Mesenchymal stem cell (in vitro differentiated cells and primary cell): Measurements from ENCODE around the gene DTX3.
A peak's percentile ranks its signal among the peaks of the same experiment; 100 is the strongest.

ENCODE experiments used
- DNase-seq: peaks from one replicate; pipeline ENCODE4 v3.0.0-alpha.2; 2013
- H2AFZ ChIP-seq: one replicate; pipeline ENCODE4 v1.6.1; 2013; ENCODE audit warnings: low read depth, mild to moderate bottlenecking, control low read depth, inconsistent platforms, low read length, moderate library complexity
- H2AK5ac ChIP-seq: 2 replicates; pipeline ENCODE4 v1.6.1; 2013; ENCODE audit warnings: low read length, moderate library complexity, mild to moderate bottlenecking, inconsistent platforms; ENCODE audit not compliant: severe bottlenecking
- H2BK120ac ChIP-seq: one replicate; pipeline ENCODE4 v1.6.1; 2013; ENCODE audit warnings: low read depth, mild to moderate bottlenecking, inconsistent platforms, low read length, moderate library complexity
- H2BK12ac ChIP-seq, 2 experiments: one replicate each; pipeline ENCODE4 v1.6.1; 2013; ENCODE audit warnings: inconsistent platforms in 2 of 2, low read length in 2 of 2, mild to moderate bottlenecking in 2 of 2, moderate library complexity in 2 of 2, control low read depth in 1 of 2
- H2BK15ac ChIP-seq: one replicate; pipeline ENCODE4 v1.6.1; 2013; ENCODE audit warnings: mild to moderate bottlenecking, low read depth, inconsistent platforms; ENCODE audit not compliant: poor library complexity, severe bottlenecking
- H2BK5ac ChIP-seq: 2 replicates; pipeline ENCODE4 v1.6.1; 2013; ENCODE audit warnings: low read depth, mild to moderate bottlenecking, low read length, control low read depth, inconsistent platforms; ENCODE audit not compliant: poor library complexity, severe bottlenecking
- H3K14ac ChIP-seq, 2 experiments: one replicate each; pipeline ENCODE4 v1.6.1; 2013; ENCODE audit warnings: inconsistent platforms in 2 of 2, low read length in 2 of 2, control low read depth in 1 of 2, mild to moderate bottlenecking in 1 of 2, moderate library complexity in 1 of 2
- H3K18ac ChIP-seq, 2 experiments: one replicate each; pipeline ENCODE4 v1.6.1; 2013; ENCODE audit warnings: inconsistent platforms in 2 of 2, low read length in 2 of 2, control low read depth in 1 of 2, low read depth in 1 of 2, mild to moderate bottlenecking in 1 of 2
- H3K23ac ChIP-seq, 2 experiments: one replicate each; pipeline ENCODE4 v1.6.1; 2013; ENCODE audit warnings: inconsistent platforms in 2 of 2, low read length in 2 of 2, mild to moderate bottlenecking in 2 of 2, moderate library complexity in 2 of 2, control low read depth in 1 of 2
- H3K27ac ChIP-seq: 2 replicates; pipeline ENCODE4 v1.5.1; 2013; ENCODE audit warnings: mild to moderate bottlenecking, moderate library complexity, low read length, control low read depth, inconsistent platforms; ENCODE audit not compliant: poor library complexity, severe bottlenecking
- H3K27me3 ChIP-seq, 2 experiments: 2 replicates each; pipeline versions ENCODE4 v1.6.1 to v1.7.0; 2013; ENCODE audit warnings: low read length in 2 of 2, mild to moderate bottlenecking in 2 of 2, moderate library complexity in 2 of 2, control low read depth in 1 of 2, inconsistent platforms in 1 of 2; ENCODE audit not compliant: control insufficient read depth in 1 of 2, insufficient read depth in 1 of 2
- H3K36me3 ChIP-seq, 2 experiments: 2 replicates each; pipeline versions ENCODE4 v1.6.1 to v1.7.0; 2013; ENCODE audit warnings: low read length in 2 of 2, control low read depth in 1 of 2, inconsistent platforms in 1 of 2, low read depth in 1 of 2, mild to moderate bottlenecking in 1 of 2; ENCODE audit not compliant: insufficient read depth in 2 of 2, control insufficient read depth in 1 of 2
- H3K4ac ChIP-seq, 2 experiments: one replicate each; pipeline ENCODE4 v1.6.1; 2013; ENCODE audit warnings: inconsistent platforms in 2 of 2, low read length in 2 of 2, mild to moderate bottlenecking in 2 of 2, moderate library complexity in 2 of 2, control low read depth in 1 of 2, low read depth in 1 of 2
- H3K4me1 ChIP-seq: 2 replicates; pipeline ENCODE4 v1.6.1; 2013; ENCODE audit warnings: low read depth, low read length, control low read depth; ENCODE audit not compliant: control insufficient read depth, insufficient read depth
- H3K4me2 ChIP-seq: 2 replicates; pipeline ENCODE4 v1.6.1; 2013; ENCODE audit warnings: low read length, mild to moderate bottlenecking, inconsistent platforms; ENCODE audit not compliant: poor library complexity, severe bottlenecking
- H3K4me3 ChIP-seq, 2 experiments: 2 replicates each; pipeline versions ENCODE4 v1.5.1 to v1.7.0; 2013; ENCODE audit warnings: low read length in 2 of 2, mild to moderate bottlenecking in 2 of 2, control low read depth in 1 of 2, low read depth in 1 of 2; ENCODE audit not compliant: insufficient read depth in 1 of 2
- H3K79me1 ChIP-seq: replicated peaks from 2 replicates; pipeline ENCODE4 v1.6.1; 2013; ENCODE audit warnings: mild to moderate bottlenecking, control low read depth, low read length, inconsistent platforms; ENCODE audit not compliant: poor library complexity, severe bottlenecking
- H3K9ac ChIP-seq: 2 replicates; pipeline ENCODE4 v1.7.0; 2013; ENCODE audit warnings: mild to moderate bottlenecking, low read length, moderate library complexity
- H3K9me3 ChIP-seq: 2 replicates; pipeline ENCODE4 v1.7.0; 2013; ENCODE audit warnings: mild to moderate bottlenecking, low read length; ENCODE audit not compliant: control insufficient read depth
- H4K8ac ChIP-seq: one replicate; pipeline ENCODE4 v1.6.1; 2013; ENCODE audit warnings: inconsistent platforms, mild to moderate bottlenecking, low read length, moderate library complexity
- H4K91ac ChIP-seq: one replicate; pipeline ENCODE4 v1.6.1; 2013; ENCODE audit warnings: mild to moderate bottlenecking, low read length, inconsistent platforms
- WGBS: methylation state at CpG from one replicate; pipeline ENCODE4 v1.1.7; 2013; ENCODE audit warnings: mixed read lengths; 5-methylcytosine and 5-hydroxymethylcytosine counted together

DTX3 gene

DNA sequence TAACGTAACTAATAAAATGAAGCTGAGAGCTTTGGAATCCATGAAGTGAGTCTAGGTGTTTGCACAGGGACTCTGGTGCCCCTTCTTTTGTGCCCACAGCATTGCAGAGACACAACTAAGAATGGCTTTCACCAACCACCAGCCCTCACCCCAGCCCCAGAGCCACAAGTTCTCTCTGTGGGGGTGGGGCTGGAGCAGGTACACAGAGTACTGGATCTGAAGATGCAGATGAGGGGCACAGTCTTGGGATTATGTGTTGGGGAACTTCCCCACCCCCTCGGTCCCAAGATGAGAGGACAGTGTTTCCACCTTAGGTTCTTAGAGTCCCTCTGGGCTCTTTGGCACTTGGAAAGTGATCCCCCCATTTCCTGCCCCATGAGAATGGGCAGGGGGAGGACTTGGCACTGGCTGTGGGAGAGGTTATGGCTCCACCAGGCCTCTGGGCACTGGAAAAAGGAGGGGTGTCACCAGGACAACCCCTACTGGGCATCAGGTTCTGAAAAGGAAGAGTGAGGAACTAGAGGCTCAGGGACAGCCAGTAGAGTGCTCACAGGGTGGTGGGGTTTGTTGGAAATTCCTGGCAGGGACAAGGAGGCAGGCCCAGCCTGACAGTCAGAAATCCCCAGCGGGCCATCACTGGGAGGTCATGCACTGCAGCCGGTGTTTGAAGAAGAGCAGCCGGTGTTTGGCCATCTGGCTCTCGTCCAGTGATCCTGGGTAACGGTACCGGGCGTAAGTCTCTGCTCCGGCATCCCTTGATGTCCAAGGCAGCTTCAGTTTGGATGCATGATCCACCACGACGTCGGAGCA lies 21.7 kb downstream of the DTX3 start:
- Histone ChIP-seq H2BK12ac (no peak overlapping the region), H3K14ac (no peak overlapping the region), H3K27me3 (peaks cover 95% of the 10 kb centered on the region in 2 experiments), H3K4me1 (peaks cover 11% of the 10 kb centered on the region), H3K79me1 (no peaks in the 10 kb centered on the region), H3K9ac (no peak overlapping the region), H2BK15ac (no peak overlapping the region), H2BK5ac (no peak overlapping the region), H3K36me3 (no peaks in the 10 kb centered on the region), H3K4ac (no peak overlapping the region), H3K4me3 (no peak overlapping the region), H3K18ac (no peak overlapping the region), H2AFZ (no peak overlapping the region), H4K91ac (no peak overlapping the region), H3K4me2 (no peak overlapping the region), H3K27ac (no peak overlapping the region), H3K9me3 (no peaks in the 10 kb centered on the region), H4K8ac (no peak overlapping the region), H3K23ac (no peak overlapping the region), H2BK120ac (no peak overlapping the region), H2AK5ac (no peak overlapping the region)
- 42% methylated on average over 13 of the region's 13 CpGs for WGBS
- DNase-seq = no peak

DNA sequence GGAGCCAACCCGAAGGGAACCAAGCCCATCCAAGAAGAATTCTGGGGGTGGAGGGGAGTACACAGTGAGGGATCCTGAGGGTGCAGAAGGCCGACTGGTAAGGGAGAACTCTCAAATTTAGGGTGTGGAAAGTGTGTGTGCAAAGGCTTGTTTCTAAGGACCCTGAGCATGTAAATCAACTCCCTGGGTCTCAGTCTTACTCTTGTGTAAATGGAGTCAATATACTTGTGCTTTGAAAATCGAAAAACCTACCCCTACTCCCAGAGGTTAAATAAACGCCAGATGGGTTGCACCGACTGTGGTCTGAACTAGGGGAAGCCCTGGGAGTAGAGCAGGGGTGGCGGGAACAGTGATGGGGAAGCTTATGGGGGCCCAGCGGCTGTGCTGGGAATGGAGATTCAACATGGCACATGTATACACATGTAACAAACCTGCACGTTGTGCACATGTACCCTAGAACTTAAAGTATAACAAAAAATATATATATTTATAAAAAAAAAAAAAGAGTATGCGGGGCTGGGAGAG lies 22.4 kb downstream of the DTX3 start:
- 36% methylated on average over 5 of the region's 9 CpGs for WGBS

DNA sequence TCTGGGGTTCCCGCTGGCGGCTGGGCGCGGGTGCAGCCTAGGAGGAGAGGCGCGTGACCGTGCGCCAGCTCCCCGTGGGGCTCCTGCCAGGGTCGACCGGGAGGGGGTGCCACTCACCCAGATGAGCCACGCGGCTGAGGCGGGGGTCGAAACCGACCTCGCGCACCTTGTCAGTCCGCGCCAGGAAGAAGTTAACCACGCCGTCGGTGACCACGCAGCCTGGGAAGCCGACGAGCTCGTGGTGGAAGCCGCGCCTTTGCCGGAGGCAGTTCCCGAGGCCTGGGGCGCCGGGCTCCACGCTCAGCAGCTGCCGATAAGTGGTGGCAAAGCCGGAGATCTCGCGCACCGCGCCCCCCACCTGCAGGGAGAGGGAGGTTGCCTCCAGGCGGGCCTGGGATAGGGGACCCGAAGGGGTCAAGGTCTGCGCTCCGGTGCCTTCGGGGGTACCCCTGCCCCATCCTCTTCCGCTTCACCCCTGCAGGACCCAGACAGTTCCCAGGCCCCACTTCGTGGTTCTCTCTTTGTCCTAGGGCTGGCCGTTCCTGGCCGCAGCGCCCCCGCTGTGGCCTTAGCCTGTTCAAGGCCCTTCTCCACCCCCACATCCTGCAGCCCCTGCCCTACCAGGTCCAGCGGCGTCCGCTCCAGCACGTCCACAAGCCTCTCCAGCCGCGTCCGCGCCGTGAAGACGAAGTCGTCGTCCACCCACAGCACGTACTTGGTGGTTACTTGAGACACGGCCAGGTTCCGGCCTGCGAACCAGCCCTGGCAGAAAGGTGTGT lies 23.1 kb downstream of the DTX3 start:
- H3K23ac ChIP-seq = peak overlapping the region in 1 of 2 experiments; percentile 73
- WGBS = 10% methylated on average over 67 of the region's 67 CpGs
- no peak overlapping the region for H4K91ac ChIP-seq
- no peak overlapping the region for H2BK15ac ChIP-seq
- no peak overlapping the region for H3K14ac ChIP-seq
- no peak overlapping the region for H3K4ac ChIP-seq
- no peak overlapping the region for H3K27ac ChIP-seq
- H3K4me2 ChIP-seq = no peak overlapping the region
- H2BK5ac ChIP-seq = no peak overlapping the region
- DNase-seq = no peak
- H2BK12ac ChIP-seq = no peak overlapping the region
- no peak overlapping the region for H2AFZ ChIP-seq
- H3K18ac ChIP-seq = no peak overlapping the region
- H3K9me3 ChIP-seq = no peaks in the 10 kb centered on the region
- H4K8ac ChIP-seq = no peak overlapping the region
- H3K4me1 ChIP-seq = peaks cover 18% of the 10 kb centered on the region
- H2AK5ac ChIP-seq = no peak overlapping the region
- peaks cover 93 to 96% of the 10 kb centered on the region in 2 experiments for H3K27me3 ChIP-seq
- H3K36me3 ChIP-seq = no peaks in the 10 kb centered on the region
- peak overlapping the region in 1 of 2 experiments; percentile 18 for H3K4me3 ChIP-seq
- no peaks in the 10 kb centered on the region for H3K79me1 ChIP-seq
- H3K9ac ChIP-seq = no peak overlapping the region
- H2BK120ac ChIP-seq = no peak overlapping the region

More for the DNA sequence above, 22.4 kb downstream of the DTX3 start:
- Histone ChIP-seq H3K9me3 (no peaks in the 10 kb centered on the region), H2BK15ac (no peak overlapping the region), H3K4me2 (no peak overlapping the region), H3K9ac (no peak overlapping the region), H2AK5ac (no peak overlapping the region), H3K27me3 (peaks cover 95 to 96% of the 10 kb centered on the region in 2 experiments), H2BK12ac (no peak overlapping the region), H3K14ac (no peak overlapping the region), H2AFZ (no peak overlapping the region), H3K4me3 (no peak overlapping the region), H3K4ac (no peak overlapping the region), H3K18ac (no peak overlapping the region), H3K27ac (no peak overlapping the region), H4K91ac (no peak overlapping the region), H3K36me3 (no peaks in the 10 kb centered on the region), H2BK5ac (no peak overlapping the region), H2BK120ac (no peak overlapping the region), H4K8ac (no peak overlapping the region), H3K23ac (no peak overlapping the region), H3K79me1 (no peaks in the 10 kb centered on the region), H3K4me1 (peaks cover 11% of the 10 kb centered on the region)
- DNase-seq = no peak
